Measurements from ENCODE around the gene CHST10. TPM values are rescaled to one million over a fixed set of nuclear protein-coding genes. Genes with fewer than 3 reads are reported as not detected.

CHST10 gene
- total RNA-seq, 1 donor from 2014 or later, result 33.0 TPM

DNA sequence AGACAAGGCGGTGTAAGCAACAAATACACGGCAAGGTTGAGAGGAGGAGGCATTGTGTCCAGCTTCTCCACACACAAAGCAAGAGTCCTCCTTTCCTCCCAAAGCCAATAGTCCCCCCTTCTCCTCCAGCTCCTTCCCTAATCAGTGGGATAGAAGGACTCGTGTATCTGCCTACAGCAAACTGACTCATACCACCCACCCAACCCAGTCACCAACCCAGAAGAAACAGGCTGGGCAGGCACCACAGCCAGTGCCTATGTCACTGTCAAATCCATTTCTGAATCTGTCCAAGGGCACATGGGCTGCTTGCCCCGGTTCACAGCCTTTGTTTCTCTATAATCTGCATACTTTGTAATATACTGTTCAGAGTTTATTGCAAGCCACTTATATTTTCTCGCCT is 33.6 kb upstream of the CHST10 start:
- TF ChIP-seq, protein P1, sequence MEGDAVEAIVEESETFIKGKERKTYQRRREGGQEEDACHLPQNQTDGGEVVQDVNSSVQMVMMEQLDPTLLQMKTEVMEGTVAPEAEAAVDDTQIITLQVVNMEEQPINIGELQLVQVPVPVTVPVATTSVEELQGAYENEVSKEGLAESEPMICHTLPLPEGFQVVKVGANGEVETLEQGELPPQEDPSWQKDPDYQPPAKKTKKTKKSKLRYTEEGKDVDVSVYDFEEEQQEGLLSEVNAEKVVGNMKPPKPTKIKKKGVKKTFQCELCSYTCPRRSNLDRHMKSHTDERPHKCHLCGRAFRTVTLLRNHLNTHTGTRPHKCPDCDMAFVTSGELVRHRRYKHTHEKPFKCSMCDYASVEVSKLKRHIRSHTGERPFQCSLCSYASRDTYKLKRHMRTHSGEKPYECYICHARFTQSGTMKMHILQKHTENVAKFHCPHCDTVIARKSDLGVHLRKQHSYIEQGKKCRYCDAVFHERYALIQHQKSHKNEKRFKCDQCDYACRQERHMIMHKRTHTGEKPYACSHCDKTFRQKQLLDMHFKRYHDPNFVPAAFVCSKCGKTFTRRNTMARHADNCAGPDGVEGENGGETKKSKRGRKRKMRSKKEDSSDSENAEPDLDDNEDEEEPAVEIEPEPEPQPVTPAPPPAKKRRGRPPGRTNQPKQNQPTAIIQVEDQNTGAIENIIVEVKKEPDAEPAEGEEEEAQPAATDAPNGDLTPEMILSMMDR (conservative IDR thresholded peaks at IDR 0.05), result no peak
- H3K27me3 Mint-ChIP-seq (ENCODE audit: low read depth), result peaks cover 3% of the 10 kb centered on the region
- H3K4me3 Mint-ChIP-seq, result no peak overlapping the region
- no peaks in the 10 kb centered on the region for H3K36me3 Mint-ChIP-seq (ENCODE audit: low read depth)
- H3K27ac Mint-ChIP-seq (ENCODE audit: unreplicated experiment), result no peak overlapping the region
- no peaks in the 10 kb centered on the region for H3K4me1 Mint-ChIP-seq
- DNase-seq (ENCODE audit: low read depth, low spot score), result no peak
- peaks cover 10% of the 10 kb centered on the region for H3K9me3 Mint-ChIP-seq

DNA sequence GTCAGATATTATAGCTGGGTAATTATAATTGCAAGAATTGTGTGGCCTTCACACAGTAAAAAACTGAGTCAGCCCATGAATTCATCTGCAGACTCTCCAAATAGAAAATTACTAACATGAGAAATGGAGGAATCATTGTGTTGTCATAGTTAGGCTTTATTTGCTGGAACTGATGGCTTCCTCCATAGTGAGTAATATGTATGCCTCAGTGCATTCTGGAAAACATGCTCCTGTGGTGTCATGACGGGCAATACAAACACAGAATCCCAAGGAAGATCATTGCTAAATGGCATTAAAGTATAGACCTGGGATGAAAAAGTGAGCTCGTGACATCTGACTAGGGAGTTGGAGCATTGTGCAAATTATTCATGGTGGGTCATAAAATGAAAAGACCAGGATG is 29.2 kb upstream of the CHST10 start:
- no peak for DNase-seq (ENCODE audit: low read depth, low spot score)
- H3K27me3 Mint-ChIP-seq (ENCODE audit: low read depth), result peaks cover 6% of the 10 kb centered on the region

DNA sequence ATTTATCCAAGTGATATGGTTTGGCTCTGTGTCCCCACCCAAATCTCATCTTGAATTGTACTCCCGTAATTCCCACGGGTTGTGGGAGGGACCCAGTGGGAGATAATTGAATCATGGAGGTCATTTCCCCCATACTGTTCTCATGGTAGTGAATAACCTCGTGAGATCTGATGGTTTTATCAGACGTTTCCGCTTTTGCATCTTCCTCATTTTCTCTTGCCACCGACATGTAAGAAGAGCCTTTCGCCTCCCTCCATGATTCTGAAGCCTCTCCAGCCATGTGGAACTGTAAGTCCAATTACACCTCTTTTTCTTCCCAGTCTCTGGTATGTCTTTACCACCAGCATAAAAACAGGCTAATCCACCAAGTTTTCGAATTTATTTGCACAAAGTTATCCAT is 20.3 kb upstream of the CHST10 start:
- DNase-seq (ENCODE audit: low read depth, low spot score), result no peak
- H3K27me3 Mint-ChIP-seq (ENCODE audit: low read depth), result peaks cover 15% of the 10 kb centered on the region
- no peaks in the 10 kb centered on the region for H3K4me1 Mint-ChIP-seq
- H3K27ac Mint-ChIP-seq (ENCODE audit: unreplicated experiment), result no peak overlapping the region
- H3K4me3 Mint-ChIP-seq, result no peak overlapping the region
- peaks cover 8% of the 10 kb centered on the region for H3K9me3 Mint-ChIP-seq
- H3K36me3 Mint-ChIP-seq (ENCODE audit: low read depth), result no peaks in the 10 kb centered on the region
- TF ChIP-seq, protein P1 (conservative IDR thresholded peaks at IDR 0.05), result no peak

More for the DNA sequence above, 29.2 kb upstream of the CHST10 start:
- Mint-ChIP-seq H3K4me1 (no peaks in the 10 kb centered on the region), H3K9me3 (peaks cover 8% of the 10 kb centered on the region), H3K4me3 (no peak overlapping the region), H3K36me3 (ENCODE audit: low read depth) (peaks cover 2% of the 10 kb centered on the region), H3K27ac (ENCODE audit: unreplicated experiment) (no peak overlapping the region)
- TF ChIP-seq, protein P1 (conservative IDR thresholded peaks at IDR 0.05), result no peak

DNA sequence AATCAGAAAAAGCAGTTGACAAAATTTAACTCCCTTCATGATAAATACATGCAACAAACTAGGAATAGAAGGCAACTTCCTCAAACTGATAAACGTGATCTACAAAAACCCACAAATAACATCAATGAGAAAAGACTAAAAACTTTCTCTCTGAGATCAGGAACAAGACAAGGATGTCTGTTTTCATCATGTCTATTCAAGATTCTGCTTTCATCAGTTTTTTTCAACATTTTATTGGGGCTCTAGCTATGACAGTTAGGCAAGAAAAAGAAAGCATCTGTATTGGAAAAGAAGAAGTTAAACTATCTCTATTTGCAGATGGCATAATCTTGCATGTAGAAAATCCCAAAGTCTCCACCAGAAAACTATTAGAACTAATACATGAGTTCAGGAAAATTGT is 12.3 kb upstream of the CHST10 start:
- DNase-seq (ENCODE audit: low read depth, low spot score), result no peak
- Mint-ChIP-seq H3K36me3 (ENCODE audit: low read depth) (no peaks in the 10 kb centered on the region), H3K27me3 (ENCODE audit: low read depth) (peaks cover 12% of the 10 kb centered on the region), H3K4me1 (no peaks in the 10 kb centered on the region), H3K9me3 (peaks cover 9% of the 10 kb centered on the region), H3K4me3 (no peak overlapping the region), H3K27ac (ENCODE audit: unreplicated experiment) (no peak overlapping the region)
- TF ChIP-seq, protein P1 (conservative IDR thresholded peaks at IDR 0.05), result no peak

DNA sequence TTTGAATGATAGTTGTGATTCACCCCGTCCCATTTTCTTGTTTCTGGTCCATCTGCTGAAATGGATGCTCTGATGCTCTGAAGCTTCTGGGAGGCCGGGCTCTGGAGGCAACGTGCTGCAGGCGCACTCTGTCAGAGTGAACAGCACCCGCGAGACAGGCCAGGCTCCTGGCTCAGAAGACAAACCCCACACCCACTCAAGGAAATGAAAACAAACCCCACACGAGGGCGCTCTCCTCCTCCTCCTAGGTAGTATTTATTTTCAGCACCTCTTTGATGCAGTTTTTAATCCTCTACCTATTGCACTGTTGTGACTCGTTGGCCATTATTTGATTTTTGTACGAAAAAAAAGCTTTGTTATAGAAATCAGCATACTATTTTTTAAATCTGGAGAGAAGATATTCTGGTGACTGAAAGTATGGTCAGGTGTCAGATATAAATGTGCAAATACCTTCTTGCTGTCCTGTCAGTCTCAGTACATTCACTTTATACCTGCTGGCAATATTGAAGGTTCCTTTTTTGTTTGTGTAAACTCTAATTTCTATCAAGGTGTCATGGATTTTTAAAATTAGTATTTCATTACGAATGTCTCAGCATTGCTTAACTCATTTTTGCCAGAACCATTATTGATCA is 10.3 kb upstream of the CHST10 start:
- peak; percentile 35 for DNase-seq (ENCODE audit: low read depth, low spot score)
- H3K4me1 Mint-ChIP-seq, result no peaks in the 10 kb centered on the region
- H3K36me3 Mint-ChIP-seq (ENCODE audit: low read depth), result no peaks in the 10 kb centered on the region
- peaks cover 9% of the 10 kb centered on the region for H3K9me3 Mint-ChIP-seq
- TF ChIP-seq, protein P1 (conservative IDR thresholded peaks at IDR 0.05), result peak; percentile 57
- no peak overlapping the region for H3K4me3 Mint-ChIP-seq
- H3K27me3 Mint-ChIP-seq (ENCODE audit: low read depth), result peaks cover 7% of the 10 kb centered on the region
- no peak overlapping the region for H3K27ac Mint-ChIP-seq (ENCODE audit: unreplicated experiment)

Data from neural crest cell (in vitro differentiated cells).